Mesenchymal stem cell (in vitro differentiated cells and primary cell): ENCODE data around the gene CXADR.
"Not testable (repeated sequence)": the region's sequence is repeated elsewhere in the genome, so short reads cannot be mapped to it uniquely, and the experiment has no call there.

Experiments used
- DNase-seq: peaks from one replicate; pipeline ENCODE4 v3.0.0-alpha.2; 2013
- H2AFZ ChIP-seq: one replicate; pipeline ENCODE4 v1.6.1; 2013; ENCODE audit warnings: low read depth, mild to moderate bottlenecking, control low read depth, inconsistent platforms, low read length, moderate library complexity
- H2AK5ac ChIP-seq: 2 replicates; pipeline ENCODE4 v1.6.1; 2013; ENCODE audit warnings: low read length, moderate library complexity, mild to moderate bottlenecking, inconsistent platforms; ENCODE audit not compliant: severe bottlenecking
- H2BK120ac ChIP-seq: one replicate; pipeline ENCODE4 v1.6.1; 2013; ENCODE audit warnings: low read depth, mild to moderate bottlenecking, inconsistent platforms, low read length, moderate library complexity
- H2BK12ac ChIP-seq, 2 experiments: one replicate each; pipeline ENCODE4 v1.6.1; 2013; ENCODE audit warnings: inconsistent platforms in 2 of 2, low read length in 2 of 2, mild to moderate bottlenecking in 2 of 2, moderate library complexity in 2 of 2, control low read depth in 1 of 2
- H2BK15ac ChIP-seq: one replicate; pipeline ENCODE4 v1.6.1; 2013; ENCODE audit warnings: mild to moderate bottlenecking, low read depth, inconsistent platforms; ENCODE audit not compliant: poor library complexity, severe bottlenecking
- H2BK5ac ChIP-seq: 2 replicates; pipeline ENCODE4 v1.6.1; 2013; ENCODE audit warnings: low read depth, mild to moderate bottlenecking, low read length, control low read depth, inconsistent platforms; ENCODE audit not compliant: poor library complexity, severe bottlenecking
- H3K14ac ChIP-seq, 2 experiments: one replicate each; pipeline ENCODE4 v1.6.1; 2013; ENCODE audit warnings: inconsistent platforms in 2 of 2, low read length in 2 of 2, control low read depth in 1 of 2, mild to moderate bottlenecking in 1 of 2, moderate library complexity in 1 of 2
- H3K18ac ChIP-seq, 2 experiments: one replicate each; pipeline ENCODE4 v1.6.1; 2013; ENCODE audit warnings: inconsistent platforms in 2 of 2, low read length in 2 of 2, control low read depth in 1 of 2, low read depth in 1 of 2, mild to moderate bottlenecking in 1 of 2
- H3K23ac ChIP-seq, 2 experiments: one replicate each; pipeline ENCODE4 v1.6.1; 2013; ENCODE audit warnings: inconsistent platforms in 2 of 2, low read length in 2 of 2, mild to moderate bottlenecking in 2 of 2, moderate library complexity in 2 of 2, control low read depth in 1 of 2
- H3K27ac ChIP-seq: 2 replicates; pipeline ENCODE4 v1.5.1; 2013; ENCODE audit warnings: mild to moderate bottlenecking, moderate library complexity, low read length, control low read depth, inconsistent platforms; ENCODE audit not compliant: poor library complexity, severe bottlenecking
- H3K27me3 ChIP-seq, 2 experiments: 2 replicates each; pipeline versions ENCODE4 v1.6.1 to v1.7.0; 2013; ENCODE audit warnings: low read length in 2 of 2, mild to moderate bottlenecking in 2 of 2, moderate library complexity in 2 of 2, control low read depth in 1 of 2, inconsistent platforms in 1 of 2; ENCODE audit not compliant: control insufficient read depth in 1 of 2, insufficient read depth in 1 of 2
- H3K36me3 ChIP-seq, 2 experiments: 2 replicates each; pipeline versions ENCODE4 v1.6.1 to v1.7.0; 2013; ENCODE audit warnings: low read length in 2 of 2, control low read depth in 1 of 2, inconsistent platforms in 1 of 2, low read depth in 1 of 2, mild to moderate bottlenecking in 1 of 2; ENCODE audit not compliant: insufficient read depth in 2 of 2, control insufficient read depth in 1 of 2
- H3K4ac ChIP-seq, 2 experiments: one replicate each; pipeline ENCODE4 v1.6.1; 2013; ENCODE audit warnings: inconsistent platforms in 2 of 2, low read length in 2 of 2, mild to moderate bottlenecking in 2 of 2, moderate library complexity in 2 of 2, control low read depth in 1 of 2, low read depth in 1 of 2
- H3K4me1 ChIP-seq: 2 replicates; pipeline ENCODE4 v1.6.1; 2013; ENCODE audit warnings: low read depth, low read length, control low read depth; ENCODE audit not compliant: control insufficient read depth, insufficient read depth
- H3K4me2 ChIP-seq: 2 replicates; pipeline ENCODE4 v1.6.1; 2013; ENCODE audit warnings: low read length, mild to moderate bottlenecking, inconsistent platforms; ENCODE audit not compliant: poor library complexity, severe bottlenecking
- H3K4me3 ChIP-seq, 2 experiments: 2 replicates each; pipeline versions ENCODE4 v1.5.1 to v1.7.0; 2013; ENCODE audit warnings: low read length in 2 of 2, mild to moderate bottlenecking in 2 of 2, control low read depth in 1 of 2, low read depth in 1 of 2; ENCODE audit not compliant: insufficient read depth in 1 of 2
- H3K79me1 ChIP-seq: replicated peaks from 2 replicates; pipeline ENCODE4 v1.6.1; 2013; ENCODE audit warnings: mild to moderate bottlenecking, control low read depth, low read length, inconsistent platforms; ENCODE audit not compliant: poor library complexity, severe bottlenecking
- H3K9ac ChIP-seq: 2 replicates; pipeline ENCODE4 v1.7.0; 2013; ENCODE audit warnings: mild to moderate bottlenecking, low read length, moderate library complexity
- H3K9me3 ChIP-seq: 2 replicates; pipeline ENCODE4 v1.7.0; 2013; ENCODE audit warnings: mild to moderate bottlenecking, low read length; ENCODE audit not compliant: control insufficient read depth
- H4K8ac ChIP-seq: one replicate; pipeline ENCODE4 v1.6.1; 2013; ENCODE audit warnings: inconsistent platforms, mild to moderate bottlenecking, low read length, moderate library complexity
- H4K91ac ChIP-seq: one replicate; pipeline ENCODE4 v1.6.1; 2013; ENCODE audit warnings: mild to moderate bottlenecking, low read length, inconsistent platforms
- WGBS: methylation state at CpG from one replicate; pipeline ENCODE4 v1.1.7; 2013; ENCODE audit warnings: mixed read lengths; 5-methylcytosine and 5-hydroxymethylcytosine counted together

Gene CXADR

GRCh38 chr21:17513214-17514123, 626 bp downstream of the CXADR start:
- H3K27ac ChIP-seq: peak overlapping the region; percentile 39
- DNase-seq: peak; percentile 41

GRCh38 chr21:17514124-17514845, 1.4 kb downstream of the CXADR start:
- Histone ChIP-seq H4K91ac (no peak overlapping the region), H2BK120ac (no peak overlapping the region), H4K8ac (no peak overlapping the region), H3K9ac (peak overlapping the region; percentile 68), H3K27me3 (peaks cover 0 to 9% of the 10 kb centered on the region in 2 experiments), H3K4ac (no peak overlapping the region), H3K4me2 (peak overlapping the region; percentile 82), H3K27ac (peak overlapping the region; percentile 39), H2BK15ac (no peak overlapping the region), H2BK12ac (no peak overlapping the region), H2AFZ (no peak overlapping the region), H3K36me3 (no peaks in the 10 kb centered on the region), H3K18ac (no peak overlapping the region), H3K4me3 (peak overlapping the region in 1 of 2 experiments; percentile 79), H3K14ac (no peak overlapping the region), H2AK5ac (no peak overlapping the region), H3K9me3 (no peaks in the 10 kb centered on the region), H3K23ac (no peak overlapping the region), H2BK5ac (no peak overlapping the region), H3K79me1 (peaks cover 20% of the 10 kb centered on the region), H3K4me1 (peaks cover 4% of the 10 kb centered on the region)
- no peak for DNase-seq
- WGBS: 65% methylated on average over 12 of the region's 13 CpGs

More at GRCh38 chr21:17513214-17514123, 626 bp downstream of the CXADR start:
- H3K9ac ChIP-seq: peak overlapping the region; percentile 68
- no peak overlapping the region for H4K91ac ChIP-seq
- H3K36me3 ChIP-seq: no peaks in the 10 kb centered on the region
- H3K4me3 ChIP-seq: peak overlapping the region; percentile 79 to 97
- under 1% methylated on average over 64 of the region's 69 CpGs for WGBS
- no peak overlapping the region for H2AK5ac ChIP-seq
- H2BK12ac ChIP-seq: no peak overlapping the region
- H3K18ac ChIP-seq: peak overlapping the region in 1 of 2 experiments; percentile 50
- H3K27me3 ChIP-seq: peaks cover 0 to 12% of the 10 kb centered on the region in 2 experiments
- H3K23ac ChIP-seq: no peak overlapping the region
- H2BK15ac ChIP-seq: no peak overlapping the region
- H3K79me1 ChIP-seq: peaks cover 15% of the 10 kb centered on the region
- no peak overlapping the region for H3K4ac ChIP-seq
- H3K9me3 ChIP-seq: no peaks in the 10 kb centered on the region
- H2BK5ac ChIP-seq: no peak overlapping the region
- H2BK120ac ChIP-seq: no peak overlapping the region
- no peak overlapping the region for H4K8ac ChIP-seq
- peaks cover 4% of the 10 kb centered on the region for H3K4me1 ChIP-seq
- peak overlapping the region in 1 of 2 experiments; percentile 87 for H3K14ac ChIP-seq
- H2AFZ ChIP-seq: peak overlapping the region; percentile 51
- H3K4me2 ChIP-seq: peak overlapping the region; percentile 82

GRCh38 chr21:17517008-17517407, 4.2 kb downstream of the CXADR start:
- H3K27me3 ChIP-seq, H3K4ac ChIP-seq, H3K4me2 ChIP-seq, H3K14ac ChIP-seq, H2BK15ac ChIP-seq, H3K9me3 ChIP-seq, H3K23ac ChIP-seq, H3K18ac ChIP-seq, H3K4me1 ChIP-seq, H3K36me3 ChIP-seq, H4K8ac ChIP-seq, H2AFZ ChIP-seq, H3K9ac ChIP-seq, H3K27ac ChIP-seq, H2BK120ac ChIP-seq, H4K91ac ChIP-seq, H2BK12ac ChIP-seq, DNase-seq, H2BK5ac ChIP-seq, H2AK5ac ChIP-seq, H3K4me3 ChIP-seq: not testable (repeated sequence)
- WGBS: no CpG with 5 or more reads among the region's 1 CpG
- H3K79me1 ChIP-seq: peaks cover 33% of the 10 kb centered on the region

GRCh38 chr21:17519208-17519738, 6.4 kb downstream of the CXADR start:
- H3K36me3 ChIP-seq: no peaks in the 10 kb centered on the region
- no peak overlapping the region for H2BK5ac ChIP-seq
- no peak overlapping the region for H3K9ac ChIP-seq
- no peak overlapping the region for H2BK120ac ChIP-seq
- no peak overlapping the region for H4K91ac ChIP-seq
- peaks cover 31% of the 10 kb centered on the region for H3K79me1 ChIP-seq
- no peak overlapping the region for H3K27ac ChIP-seq
- no peak overlapping the region for H4K8ac ChIP-seq
- H3K9me3 ChIP-seq: no peaks in the 10 kb centered on the region
- no peaks in the 10 kb centered on the region for H3K4me1 ChIP-seq
- no peak overlapping the region for H2AK5ac ChIP-seq
- no peak overlapping the region for H3K14ac ChIP-seq
- H3K4me3 ChIP-seq: no peak overlapping the region
- H3K4me2 ChIP-seq: no peak overlapping the region
- H3K27me3 ChIP-seq: no peaks in the 10 kb centered on the region
- no peak overlapping the region for H2BK15ac ChIP-seq
- no peak overlapping the region for H3K4ac ChIP-seq
- H2BK12ac ChIP-seq: no peak overlapping the region
- H3K23ac ChIP-seq: peak overlapping the region in 1 of 2 experiments; percentile 44
- H2AFZ ChIP-seq: no peak overlapping the region
- no peak for DNase-seq
- 93% methylated on average over 2 of the region's 2 CpGs for WGBS
- H3K18ac ChIP-seq: no peak overlapping the region
